SK-N-SH (cell line): Measurements from ENCODE around the gene ARL5C. TPM values are rescaled to one million over a fixed set of nuclear protein-coding genes. Genes with fewer than 3 reads are reported as not detected.

Experiments
- CTCF ChIA-PET: fragments of 300-600, 350-600 bp; formaldehyde crosslinking; extraction: SDS; loops from one replicate; lab custom pipeline; 2021; lab: Yijun Ruan, JAX
- POLR2A ChIA-PET: fragments of 350-600 bp; sonication (Branson Sonifier 250); formaldehyde crosslinking; extraction: SDS; loops from one replicate; lab custom pipeline; 2020; ENCODE audit warnings: antibody characterized with exemption, inconsistent platforms; lab: Yijun Ruan, JAX
- DNase-seq: peaks from one replicate; pipeline ENCODE4 v3.0.0; 2012
- H2AFZ ChIP-seq: fragments of 200-600 bp; sonication (generic); 2 replicates; pipeline ENCODE4 v1.8.1; 2016; ENCODE audit warnings: antibody characterized with exemption, mild to moderate bottlenecking, low read depth
- H3F3A ChIP-seq: fragments of 200-600 bp; sonication (generic); replicated peaks from 2 replicates; pipeline ENCODE3; 2016; ENCODE audit warnings: antibody characterized with exemption, mild to moderate bottlenecking; ENCODE audit not compliant: insufficient read depth
- H3K27ac ChIP-seq, 2 experiments: fragments of 200-500 bp in 1 of 2; fragments of 200-600 bp in 1 of 2; sonication (Bioruptor generic) in 1 of 2; sonication (generic), shearing (Covaris generic) in 1 of 2; 2 replicates each; pipeline versions ENCODE4 v1.5.1 to v1.6.1; 2014 to 2016; ENCODE audit warnings: low read depth in 2 of 2, inconsistent platforms in 1 of 2, low read length in 1 of 2, mild to moderate bottlenecking in 1 of 2, mixed read lengths in 1 of 2
- H3K27me3 ChIP-seq: fragments of 200-600 bp; sonication (generic), shearing (Covaris generic); 2 replicates; pipeline ENCODE4 v1.6.1; 2016; ENCODE audit warnings: mixed run types; ENCODE audit not compliant: insufficient read depth
- H3K36me3 ChIP-seq, 2 experiments: fragments of 200-500 bp in 1 of 2; fragments of 200-600 bp in 1 of 2; sonication (Bioruptor generic) in 1 of 2; sonication (generic) in 1 of 2; replicated peaks in 1 of 2; 2 replicates each; pipeline versions ENCODE3 to v1.5.1; 2014 to 2016; ENCODE audit warnings: low read length in 1 of 2, mild to moderate bottlenecking in 1 of 2; ENCODE audit not compliant: insufficient read depth in 2 of 2, control insufficient read depth in 1 of 2
- H3K4me1 ChIP-seq, 2 experiments: fragments of 200-500 bp in 1 of 2; fragments of 200-600 bp in 1 of 2; sonication (Bioruptor generic) in 1 of 2; sonication (generic), shearing (Covaris generic) in 1 of 2; 2 replicates each; pipeline versions ENCODE4 v1.5.1 to v1.6.1; 2014 to 2016; ENCODE audit warnings: low read depth in 1 of 2, low read length in 1 of 2, mixed run types in 1 of 2; ENCODE audit not compliant: insufficient read depth in 2 of 2, control insufficient read depth in 1 of 2
- H3K4me2 ChIP-seq: fragments of 200-600 bp; sonication (generic), shearing (Covaris generic); 2 replicates; pipeline ENCODE4 v1.6.1; 2017; ENCODE audit warnings: mixed run types
- H3K4me3 ChIP-seq, 2 experiments: fragments of 200-500 bp in 1 of 2; fragments of 200-600 bp in 1 of 2; sonication (Bioruptor generic) in 1 of 2; sonication (generic), shearing (Covaris generic) in 1 of 2; 2 replicates each; pipeline versions ENCODE4 v1.5.1 to v1.8.1; 2014 to 2016; ENCODE audit warnings: low read depth in 2 of 2, inconsistent platforms in 1 of 2, low read length in 1 of 2, mild to moderate bottlenecking in 1 of 2, mixed read lengths in 1 of 2, moderate library complexity in 1 of 2
- H3K79me2 ChIP-seq: fragments of 200-600 bp; sonication (generic); 2 replicates; pipeline ENCODE4 v1.8.1; 2017; ENCODE audit warnings: mild to moderate bottlenecking; ENCODE audit not compliant: insufficient read depth
- H3K9ac ChIP-seq: fragments of 200-600 bp; sonication (generic); 2 replicates; pipeline ENCODE4 v1.6.1; 2017; ENCODE audit warnings: mixed run types
- H3K9me2 ChIP-seq: fragments of 200-600 bp; sonication (generic); 2 replicates; pipeline ENCODE4 v1.6.1; 2017; ENCODE audit warnings: mixed run types
- H3K9me3 ChIP-seq: fragments of 200-600 bp; sonication (generic); 2 replicates; pipeline ENCODE4 v1.6.1; 2017; ENCODE audit warnings: mixed run types, mild to moderate bottlenecking, moderate library complexity
- H4K20me1 ChIP-seq: fragments of 200-600 bp; sonication (generic); 2 replicates; pipeline ENCODE4 v1.6.1; 2017; ENCODE audit warnings: mild to moderate bottlenecking, mixed run types; ENCODE audit not compliant: insufficient read depth
- ELF1 ChIP-seq: IDR thresholded peaks from 2 replicates; pipeline ENCODE4 v1.4.0; 2012
- EP300 ChIP-seq, 2 experiments: IDR thresholded peaks; 2 replicates each; pipeline versions ENCODE4 v1.4.0 to v1.6.1; 2012; ENCODE audit warnings: borderline replicate concordance in 1 of 2, low read depth in 1 of 2, low read length in 1 of 2
- FOSL2 ChIP-seq: IDR thresholded peaks from 2 replicates; pipeline ENCODE4 v1.4.0; 2012; ENCODE audit warnings: low read depth, mild to moderate bottlenecking, moderate library complexity, borderline replicate concordance
- FOXJ3 ChIP-seq: sonication (generic); formaldehyde crosslinking; IDR thresholded peaks from 2 replicates; pipeline ENCODE4 v1.5.1; 2020; ENCODE audit warnings: mild to moderate bottlenecking, missing genetic modification reagents
- FOXM1 ChIP-seq: IDR thresholded peaks from 2 replicates; pipeline ENCODE4 v1.4.0; 2012; ENCODE audit warnings: low read depth, mild to moderate bottlenecking
- IRF3 ChIP-seq: fragments of 150-350 bp; IDR thresholded peaks from 2 replicates; pipeline ENCODE4 v1.6.1; 2016; ENCODE audit warnings: mild to moderate bottlenecking, low read depth, low read length
- MEF2A ChIP-seq: IDR thresholded peaks from 2 replicates; pipeline ENCODE4 v1.4.0; 2012; ENCODE audit warnings: low read depth, borderline replicate concordance
- MXI1 ChIP-seq: IDR thresholded peaks from 2 replicates; pipeline ENCODE4 v1.6.1; 2012; ENCODE audit warnings: mild to moderate bottlenecking, low read depth, low read length, improper control_type of control experiment
- NRF1 ChIP-seq: IDR thresholded peaks from 2 replicates; pipeline ENCODE4 v1.6.1; 2012; ENCODE audit warnings: low read depth, mild to moderate bottlenecking, low read length
- RCOR1 ChIP-seq: fragments of 150-350 bp; IDR thresholded peaks from 2 replicates; pipeline ENCODE4 v1.6.1; 2017; ENCODE audit warnings: antibody characterized with exemption, low read length
- SMC3 ChIP-seq: IDR thresholded peaks from 2 replicates; pipeline ENCODE4 v1.6.1; 2012; ENCODE audit warnings: low read depth, low read length, improper control_type of control experiment
- TEAD4 ChIP-seq: IDR thresholded peaks from 2 replicates; pipeline ENCODE4 v1.4.0; 2012; ENCODE audit warnings: mild to moderate bottlenecking, borderline replicate concordance; ENCODE audit not compliant: insufficient read depth
- YY1 ChIP-seq: IDR thresholded peaks from 2 replicates; pipeline ENCODE4 v1.4.0; 2012; ENCODE audit warnings: low read depth, mild to moderate bottlenecking
- WGBS: methylation state at CpG from one replicate; pipeline ENCODE4 v1.1.6; 2017; ENCODE audit warnings: low lambda C conversion rate; 5-methylcytosine and 5-hydroxymethylcytosine counted together
- polyA plus RNA-seq, 3 experiments: library from polyadenylated mRNA; depleted of rRNA; stranded (reverse); fragments of >200 nt; gene quantifications; 2 replicates each; pipeline ENCODE4 v1.2.3, GENCODE V29; 2012
- TF ChIP-seq, protein P1 (sequence below): IDR thresholded peaks from 2 replicates; pipeline ENCODE4 v1.4.0; 2012; ENCODE audit warnings: low read depth, borderline replicate concordance
- TF ChIP-seq, protein P2 (sequence below): IDR thresholded peaks from 2 replicates; pipeline ENCODE4 v1.4.0; 2012; ENCODE audit warnings: low read depth, borderline replicate concordance
- TF ChIP-seq, protein P3 (sequence below): fragments of 200-600 bp; sonication (generic); IDR thresholded peaks from 2 replicates; pipeline ENCODE4 v1.6.1; 2017; ENCODE audit warnings: antibody characterized with exemption, mild to moderate bottlenecking, moderate library complexity
- TF ChIP-seq, protein P4 (sequence below): IDR thresholded peaks from 2 replicates; pipeline ENCODE4 v1.6.1; 2012; ENCODE audit warnings: mild to moderate bottlenecking, low read depth, low read length, moderate library complexity
- TF ChIP-seq, protein P5 (sequence below): IDR thresholded peaks from 2 replicates; pipeline ENCODE4 v1.4.0; 2012; ENCODE audit warnings: low read depth
- TF ChIP-seq, protein P6 (sequence below): fragments of 150-350 bp; IDR thresholded peaks from 2 replicates; pipeline ENCODE4 v1.6.1; 2017; ENCODE audit warnings: antibody characterized with exemption, low read length, low read depth, borderline replicate concordance

ARL5C gene
- polyA plus RNA-seq, 1 of the 3 experiments (the other 2 are of a cell fraction) = not detected

GRCh38 chr17:39183045-39183444 lies 17.1 kb upstream of the ARL5C start:
- 92% methylated on average over 5 of the region's 5 CpGs for whole genome bisulfite sequencing

More at GRCh38 chr17:39183045-39183444, 17.1 kb upstream of the ARL5C start:
- no peaks in the 10 kb centered on the region for H3K27me3 ChIP-seq
- H3K4me1 ChIP-seq = no peaks in the 10 kb centered on the region
- no peaks in the 10 kb centered on the region for H3K79me2 ChIP-seq
- H3K27ac ChIP-seq = no peak overlapping the region
- peaks cover 35 to 36% of the 10 kb centered on the region in 2 experiments for H3K36me3 ChIP-seq
- no peak overlapping the region for H3K9ac ChIP-seq
- H3K4me3 ChIP-seq = no peak overlapping the region
- H4K20me1 ChIP-seq = no peaks in the 10 kb centered on the region
- POLR2A ChIA-PET = no interaction called here
- DNase-seq = no peak
- H3K4me2 ChIP-seq = no peak overlapping the region
- TF ChIP-seq RCOR1 = no peak
- TF ChIP-seq, protein P1, sequence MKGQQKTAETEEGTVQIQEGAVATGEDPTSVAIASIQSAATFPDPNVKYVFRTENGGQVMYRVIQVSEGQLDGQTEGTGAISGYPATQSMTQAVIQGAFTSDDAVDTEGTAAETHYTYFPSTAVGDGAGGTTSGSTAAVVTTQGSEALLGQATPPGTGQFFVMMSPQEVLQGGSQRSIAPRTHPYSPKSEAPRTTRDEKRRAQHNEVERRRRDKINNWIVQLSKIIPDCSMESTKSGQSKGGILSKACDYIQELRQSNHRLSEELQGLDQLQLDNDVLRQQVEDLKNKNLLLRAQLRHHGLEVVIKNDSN = no peak
- no peak for TF ChIP-seq TEAD4
- no peak for TF ChIP-seq FOXM1
- TF ChIP-seq, protein P2, sequence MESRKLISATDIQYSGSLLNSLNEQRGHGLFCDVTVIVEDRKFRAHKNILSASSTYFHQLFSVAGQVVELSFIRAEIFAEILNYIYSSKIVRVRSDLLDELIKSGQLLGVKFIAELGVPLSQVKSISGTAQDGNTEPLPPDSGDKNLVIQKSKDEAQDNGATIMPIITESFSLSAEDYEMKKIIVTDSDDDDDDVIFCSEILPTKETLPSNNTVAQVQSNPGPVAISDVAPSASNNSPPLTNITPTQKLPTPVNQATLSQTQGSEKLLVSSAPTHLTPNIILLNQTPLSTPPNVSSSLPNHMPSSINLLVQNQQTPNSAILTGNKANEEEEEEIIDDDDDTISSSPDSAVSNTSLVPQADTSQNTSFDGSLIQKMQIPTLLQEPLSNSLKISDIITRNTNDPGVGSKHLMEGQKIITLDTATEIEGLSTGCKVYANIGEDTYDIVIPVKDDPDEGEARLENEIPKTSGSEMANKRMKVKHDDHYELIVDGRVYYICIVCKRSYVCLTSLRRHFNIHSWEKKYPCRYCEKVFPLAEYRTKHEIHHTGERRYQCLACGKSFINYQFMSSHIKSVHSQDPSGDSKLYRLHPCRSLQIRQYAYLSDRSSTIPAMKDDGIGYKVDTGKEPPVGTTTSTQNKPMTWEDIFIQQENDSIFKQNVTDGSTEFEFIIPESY = no peak
- no peak for TF ChIP-seq IRF3
- no peak for TF ChIP-seq MXI1
- TF ChIP-seq YY1 = no peak
- TF ChIP-seq EP300 (IDR thresholded peaks at IDR 0.05; ENCODE audit: borderline replicate concordance in 1 of 2, low read depth in 1 of 2, low read length in 1 of 2) = no peak
- no peak for TF ChIP-seq ELF1
- no peak for TF ChIP-seq SMC3
- TF ChIP-seq FOSL2 = no peak
- TF ChIP-seq MEF2A = no peak
- TF ChIP-seq, protein P3, sequence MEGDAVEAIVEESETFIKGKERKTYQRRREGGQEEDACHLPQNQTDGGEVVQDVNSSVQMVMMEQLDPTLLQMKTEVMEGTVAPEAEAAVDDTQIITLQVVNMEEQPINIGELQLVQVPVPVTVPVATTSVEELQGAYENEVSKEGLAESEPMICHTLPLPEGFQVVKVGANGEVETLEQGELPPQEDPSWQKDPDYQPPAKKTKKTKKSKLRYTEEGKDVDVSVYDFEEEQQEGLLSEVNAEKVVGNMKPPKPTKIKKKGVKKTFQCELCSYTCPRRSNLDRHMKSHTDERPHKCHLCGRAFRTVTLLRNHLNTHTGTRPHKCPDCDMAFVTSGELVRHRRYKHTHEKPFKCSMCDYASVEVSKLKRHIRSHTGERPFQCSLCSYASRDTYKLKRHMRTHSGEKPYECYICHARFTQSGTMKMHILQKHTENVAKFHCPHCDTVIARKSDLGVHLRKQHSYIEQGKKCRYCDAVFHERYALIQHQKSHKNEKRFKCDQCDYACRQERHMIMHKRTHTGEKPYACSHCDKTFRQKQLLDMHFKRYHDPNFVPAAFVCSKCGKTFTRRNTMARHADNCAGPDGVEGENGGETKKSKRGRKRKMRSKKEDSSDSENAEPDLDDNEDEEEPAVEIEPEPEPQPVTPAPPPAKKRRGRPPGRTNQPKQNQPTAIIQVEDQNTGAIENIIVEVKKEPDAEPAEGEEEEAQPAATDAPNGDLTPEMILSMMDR = no peak
- TF ChIP-seq, protein P4, sequence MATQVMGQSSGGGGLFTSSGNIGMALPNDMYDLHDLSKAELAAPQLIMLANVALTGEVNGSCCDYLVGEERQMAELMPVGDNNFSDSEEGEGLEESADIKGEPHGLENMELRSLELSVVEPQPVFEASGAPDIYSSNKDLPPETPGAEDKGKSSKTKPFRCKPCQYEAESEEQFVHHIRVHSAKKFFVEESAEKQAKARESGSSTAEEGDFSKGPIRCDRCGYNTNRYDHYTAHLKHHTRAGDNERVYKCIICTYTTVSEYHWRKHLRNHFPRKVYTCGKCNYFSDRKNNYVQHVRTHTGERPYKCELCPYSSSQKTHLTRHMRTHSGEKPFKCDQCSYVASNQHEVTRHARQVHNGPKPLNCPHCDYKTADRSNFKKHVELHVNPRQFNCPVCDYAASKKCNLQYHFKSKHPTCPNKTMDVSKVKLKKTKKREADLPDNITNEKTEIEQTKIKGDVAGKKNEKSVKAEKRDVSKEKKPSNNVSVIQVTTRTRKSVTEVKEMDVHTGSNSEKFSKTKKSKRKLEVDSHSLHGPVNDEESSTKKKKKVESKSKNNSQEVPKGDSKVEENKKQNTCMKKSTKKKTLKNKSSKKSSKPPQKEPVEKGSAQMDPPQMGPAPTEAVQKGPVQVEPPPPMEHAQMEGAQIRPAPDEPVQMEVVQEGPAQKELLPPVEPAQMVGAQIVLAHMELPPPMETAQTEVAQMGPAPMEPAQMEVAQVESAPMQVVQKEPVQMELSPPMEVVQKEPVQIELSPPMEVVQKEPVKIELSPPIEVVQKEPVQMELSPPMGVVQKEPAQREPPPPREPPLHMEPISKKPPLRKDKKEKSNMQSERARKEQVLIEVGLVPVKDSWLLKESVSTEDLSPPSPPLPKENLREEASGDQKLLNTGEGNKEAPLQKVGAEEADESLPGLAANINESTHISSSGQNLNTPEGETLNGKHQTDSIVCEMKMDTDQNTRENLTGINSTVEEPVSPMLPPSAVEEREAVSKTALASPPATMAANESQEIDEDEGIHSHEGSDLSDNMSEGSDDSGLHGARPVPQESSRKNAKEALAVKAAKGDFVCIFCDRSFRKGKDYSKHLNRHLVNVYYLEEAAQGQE = no peak
- TF ChIP-seq, protein P5, sequence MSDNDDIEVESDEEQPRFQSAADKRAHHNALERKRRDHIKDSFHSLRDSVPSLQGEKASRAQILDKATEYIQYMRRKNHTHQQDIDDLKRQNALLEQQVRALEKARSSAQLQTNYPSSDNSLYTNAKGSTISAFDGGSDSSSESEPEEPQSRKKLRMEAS = no peak
- TF ChIP-seq, protein P6, sequence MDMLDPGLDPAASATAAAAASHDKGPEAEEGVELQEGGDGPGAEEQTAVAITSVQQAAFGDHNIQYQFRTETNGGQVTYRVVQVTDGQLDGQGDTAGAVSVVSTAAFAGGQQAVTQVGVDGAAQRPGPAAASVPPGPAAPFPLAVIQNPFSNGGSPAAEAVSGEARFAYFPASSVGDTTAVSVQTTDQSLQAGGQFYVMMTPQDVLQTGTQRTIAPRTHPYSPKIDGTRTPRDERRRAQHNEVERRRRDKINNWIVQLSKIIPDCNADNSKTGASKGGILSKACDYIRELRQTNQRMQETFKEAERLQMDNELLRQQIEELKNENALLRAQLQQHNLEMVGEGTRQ = no peak
- TF ChIP-seq NRF1 = no peak
- no peak for TF ChIP-seq FOXJ3 (CRISPR knock-in tag)
- TF ChIP-seq, all 33 proteins: peak for 0
- CTCF ChIA-PET = interaction anchor here (0.7 to 2.9 kb wide), 6 partner anchors 8 to 200 kb away, joined by 3 to 21 read pairs (median 3); no protein-coding TSS in a partner anchor
- Histone ChIP-seq H3K9me3 (no peaks in the 10 kb centered on the region), H3F3A (peaks cover 3% of the 10 kb centered on the region), H2AFZ (no peak overlapping the region), H3K9me2 (no peaks in the 10 kb centered on the region)
